Measurements from ENCODE around the gene MLST8. TPM values are rescaled to one million over a fixed set of nuclear protein-coding genes. Genes with fewer than 3 reads are reported as not detected.
"Not testable (repeated sequence)": the region's sequence is repeated elsewhere in the genome, so short reads cannot be mapped to it uniquely, and the experiment has no call there.

MLST8 gene
- total and polyA plus RNA-seq, 2 donors (not counting 3 experiments of a cell fraction or from before 2014, with no cell fraction given), result 36.9 to 129 TPM

DNA sequence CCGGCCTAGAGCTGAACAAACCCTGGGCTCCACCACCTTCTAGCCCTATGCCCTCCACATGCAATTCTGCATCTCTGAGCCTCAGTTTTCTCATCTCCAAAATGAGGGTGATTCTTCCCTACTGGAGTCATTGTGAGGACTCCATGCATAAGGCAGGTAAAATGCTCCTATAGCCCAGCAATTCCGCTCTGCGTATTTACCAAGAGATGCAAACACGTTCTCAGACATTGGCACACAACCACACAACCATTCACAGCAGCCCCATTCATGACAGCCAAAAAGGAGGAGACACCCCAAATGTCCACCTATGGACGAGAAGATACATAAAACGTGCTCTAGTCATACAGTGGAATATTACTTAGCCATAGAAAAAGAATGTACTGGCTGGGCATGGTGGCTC, 4.9 kb upstream of the MLST8 start:
- H3K9me3 ChIP-seq (replicated peaks; ENCODE audit: control insufficient read depth, insufficient read depth, low read length), result no peaks in the 10 kb centered on the region
- H3K4me1 ChIP-seq (ENCODE audit: control insufficient read depth, extremely low read depth, insufficient read depth, low read length), result peaks cover 3% of the 10 kb centered on the region
- no peaks in the 10 kb centered on the region for H3K9me1 ChIP-seq (replicated peaks; ENCODE audit: control insufficient read depth, extremely low read depth, insufficient read depth, low read length)
- TF ChIP-seq, protein P1, sequence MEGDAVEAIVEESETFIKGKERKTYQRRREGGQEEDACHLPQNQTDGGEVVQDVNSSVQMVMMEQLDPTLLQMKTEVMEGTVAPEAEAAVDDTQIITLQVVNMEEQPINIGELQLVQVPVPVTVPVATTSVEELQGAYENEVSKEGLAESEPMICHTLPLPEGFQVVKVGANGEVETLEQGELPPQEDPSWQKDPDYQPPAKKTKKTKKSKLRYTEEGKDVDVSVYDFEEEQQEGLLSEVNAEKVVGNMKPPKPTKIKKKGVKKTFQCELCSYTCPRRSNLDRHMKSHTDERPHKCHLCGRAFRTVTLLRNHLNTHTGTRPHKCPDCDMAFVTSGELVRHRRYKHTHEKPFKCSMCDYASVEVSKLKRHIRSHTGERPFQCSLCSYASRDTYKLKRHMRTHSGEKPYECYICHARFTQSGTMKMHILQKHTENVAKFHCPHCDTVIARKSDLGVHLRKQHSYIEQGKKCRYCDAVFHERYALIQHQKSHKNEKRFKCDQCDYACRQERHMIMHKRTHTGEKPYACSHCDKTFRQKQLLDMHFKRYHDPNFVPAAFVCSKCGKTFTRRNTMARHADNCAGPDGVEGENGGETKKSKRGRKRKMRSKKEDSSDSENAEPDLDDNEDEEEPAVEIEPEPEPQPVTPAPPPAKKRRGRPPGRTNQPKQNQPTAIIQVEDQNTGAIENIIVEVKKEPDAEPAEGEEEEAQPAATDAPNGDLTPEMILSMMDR (IDR thresholded peaks at IDR 0.05; ENCODE audit: extremely low read depth in 1 of 2, insufficient read depth in 1 of 2, low read depth in 1 of 2, low read length in 2 of 2), result no peak
- TF ChIP-seq MYC (IDR thresholded peaks at IDR 0.05; ENCODE audit: low read depth, low read length) (no peak), GATA2 (IDR thresholded peaks at IDR 0.05; ENCODE audit: insufficient read depth, insufficient read length, low read depth, low read length) (no peak), MAX (IDR thresholded peaks at IDR 0.05; ENCODE audit: insufficient read depth, insufficient read length) (no peak), FOS (IDR thresholded peaks at IDR 0.05; ENCODE audit: borderline replicate concordance, insufficient read depth, low read length) (no peak), JUN (IDR thresholded peaks at IDR 0.05; ENCODE audit: borderline replicate concordance, insufficient read depth, insufficient read length, low read depth) (no peak), POLR2A (IDR thresholded peaks at IDR 0.05; ENCODE audit: low read depth, low read length) (no peak), EZH2 (IDR thresholded peaks at IDR 0.05; ENCODE audit: borderline replicate concordance, low read depth, low read length, severe bottlenecking) (no peak), POLR2AphosphoS5 (IDR thresholded peaks at IDR 0.05; ENCODE audit: insufficient read depth, low read depth, low read length) (no peak)
- intact Hi-C loops (cut with micrococcal nuclease) (no loop called here), dilution Hi-C loops (cut with MboI; ENCODE audit: extremely low pct_ligation_motif_present, low sequenced_read_pairs) (no loop called here)
- H3K4me3 ChIP-seq (replicated peaks in 1 of 3; ENCODE audit: insufficient read depth in 1 of 3, low read depth in 1 of 3, low read length in 3 of 3), result no peak overlapping the region
- FAIRE-seq (no peak), DNase-seq (ENCODE audit: low read depth, low spot score) (no peak)
- H3K4me2 ChIP-seq (ENCODE audit: insufficient read depth, low read length), result no peak overlapping the region
- no peak overlapping the region for H2AFZ ChIP-seq (ENCODE audit: low read depth, low read length)
- ChIA-PET POLR2A (no interaction called here), CTCF (no interaction called here)
- H4K20me1 ChIP-seq (replicated peaks; ENCODE audit: control insufficient read depth, extremely low read depth, insufficient read depth, low read length), result no peaks in the 10 kb centered on the region
- H3K9ac ChIP-seq (replicated peaks; ENCODE audit: extremely low read depth, insufficient read depth, low read length), result no peak overlapping the region
- no TSS peak for BruUV-seq (replicated peaks)
- no peak overlapping the region for H3K27ac ChIP-seq (ENCODE audit: insufficient read depth, low read depth, low read length)
- no peaks in the 10 kb centered on the region for H3K36me3 ChIP-seq (ENCODE audit: control insufficient read depth in 2 of 2, extremely low read depth in 1 of 2, insufficient read depth in 2 of 2, low read length in 2 of 2)
- no peaks in the 10 kb centered on the region for H3K79me2 ChIP-seq (ENCODE audit: control insufficient read depth, insufficient read depth, low read length)
- H3K27me3 ChIP-seq (ENCODE audit: control insufficient read depth in 2 of 2, insufficient read depth in 2 of 2, low read length in 2 of 2), result peaks cover 21 to 31% of the 10 kb centered on the region in 2 experiments

- CTCF ChIA-PET, result interaction anchor here (0.7 to 1.3 kb wide), 2 partner anchors 8 to 50 kb away, joined by 3 to 4 read pairs; no protein-coding TSS in a partner anchor
- DNase-seq (ENCODE audit: low read depth, low spot score); dilution Hi-C loops (cut with MboI; ENCODE audit: extremely low pct_ligation_motif_present, low sequenced_read_pairs); H3K9ac ChIP-seq (replicated peaks; ENCODE audit: extremely low read depth, insufficient read depth, low read length); FAIRE-seq; H2AFZ ChIP-seq (ENCODE audit: low read depth, low read length); H3K9me3 ChIP-seq (replicated peaks; ENCODE audit: control insufficient read depth, insufficient read depth, low read length); H3K79me2 ChIP-seq (ENCODE audit: control insufficient read depth, insufficient read depth, low read length); H3K9me1 ChIP-seq (replicated peaks; ENCODE audit: control insufficient read depth, extremely low read depth, insufficient read depth, low read length); H4K20me1 ChIP-seq (replicated peaks; ENCODE audit: control insufficient read depth, extremely low read depth, insufficient read depth, low read length); BruUV-seq (replicated peaks); H3K27ac ChIP-seq (ENCODE audit: insufficient read depth, low read depth, low read length); intact Hi-C loops (cut with micrococcal nuclease); H3K4me3 ChIP-seq (replicated peaks in 1 of 3; ENCODE audit: insufficient read depth in 1 of 3, low read depth in 1 of 3, low read length in 3 of 3); H3K4me1 ChIP-seq (ENCODE audit: control insufficient read depth, extremely low read depth, insufficient read depth, low read length); H3K4me2 ChIP-seq (ENCODE audit: insufficient read depth, low read length): not testable (repeated sequence)
- peaks cover 7 to 14% of the 10 kb centered on the region in 2 experiments for H3K27me3 ChIP-seq (ENCODE audit: control insufficient read depth in 2 of 2, insufficient read depth in 2 of 2, low read length in 2 of 2)
- H3K36me3 ChIP-seq (ENCODE audit: control insufficient read depth in 2 of 2, extremely low read depth in 1 of 2, insufficient read depth in 2 of 2, low read length in 2 of 2), result peaks cover 0 to 10% of the 10 kb centered on the region in 2 experiments
- POLR2A ChIA-PET, result interaction anchor here (1.3 kb wide), 1 partner anchor 48 kb away, joined by 9 read pairs; the partner anchor contains the start of gene TRAF7
These were observed 2.0 kb upstream of the MLST8 start for GRCh38 chr16:2203119-2203688.

Measured in endothelial cell of umbilical vein (primary cell).